ENCODE measurements around the gene TMUB1.

TMUB1 gene

DNA sequence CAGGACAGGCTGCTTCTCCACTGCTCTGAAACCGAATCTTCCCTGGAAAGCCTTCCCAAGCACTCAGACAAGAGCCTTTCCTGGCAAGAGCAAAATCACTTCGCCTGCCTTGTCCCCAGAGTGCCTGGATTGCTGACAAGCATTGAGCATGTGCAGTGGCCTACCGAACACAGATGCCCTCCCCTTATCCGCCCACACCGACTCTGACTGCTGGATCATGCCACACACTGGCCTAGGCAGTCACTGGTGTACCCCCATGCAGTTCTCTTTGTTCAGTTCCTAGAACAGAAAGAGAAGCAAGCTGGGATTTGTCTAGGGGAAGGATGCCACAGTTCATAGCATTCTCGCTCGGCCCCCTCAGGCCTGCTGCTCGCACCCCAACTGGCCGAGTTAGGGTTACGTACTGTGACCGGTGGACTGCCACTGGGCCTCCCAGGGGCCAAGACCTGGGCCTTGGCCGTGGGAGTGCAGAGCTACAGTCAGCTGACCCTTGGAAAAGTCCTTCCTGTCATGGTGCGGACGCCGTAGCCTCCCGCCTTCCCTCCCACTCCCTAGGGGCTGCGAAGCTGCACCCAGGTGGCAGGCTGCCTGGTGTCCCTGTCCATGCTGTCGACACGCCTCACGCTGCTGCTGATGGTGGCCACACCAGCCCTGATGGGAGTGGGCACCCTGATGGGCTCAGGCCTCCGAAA is 48.1 kb downstream of the TMUB1 start:
- TF ChIP-seq EZH2phosphoT487 (IDR thresholded peaks at IDR 0.05; ENCODE audit: borderline replicate concordance): no peak
- TF ChIP-seq, protein P1, sequence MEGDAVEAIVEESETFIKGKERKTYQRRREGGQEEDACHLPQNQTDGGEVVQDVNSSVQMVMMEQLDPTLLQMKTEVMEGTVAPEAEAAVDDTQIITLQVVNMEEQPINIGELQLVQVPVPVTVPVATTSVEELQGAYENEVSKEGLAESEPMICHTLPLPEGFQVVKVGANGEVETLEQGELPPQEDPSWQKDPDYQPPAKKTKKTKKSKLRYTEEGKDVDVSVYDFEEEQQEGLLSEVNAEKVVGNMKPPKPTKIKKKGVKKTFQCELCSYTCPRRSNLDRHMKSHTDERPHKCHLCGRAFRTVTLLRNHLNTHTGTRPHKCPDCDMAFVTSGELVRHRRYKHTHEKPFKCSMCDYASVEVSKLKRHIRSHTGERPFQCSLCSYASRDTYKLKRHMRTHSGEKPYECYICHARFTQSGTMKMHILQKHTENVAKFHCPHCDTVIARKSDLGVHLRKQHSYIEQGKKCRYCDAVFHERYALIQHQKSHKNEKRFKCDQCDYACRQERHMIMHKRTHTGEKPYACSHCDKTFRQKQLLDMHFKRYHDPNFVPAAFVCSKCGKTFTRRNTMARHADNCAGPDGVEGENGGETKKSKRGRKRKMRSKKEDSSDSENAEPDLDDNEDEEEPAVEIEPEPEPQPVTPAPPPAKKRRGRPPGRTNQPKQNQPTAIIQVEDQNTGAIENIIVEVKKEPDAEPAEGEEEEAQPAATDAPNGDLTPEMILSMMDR (conservative IDR thresholded peaks at IDR 0.05; ENCODE audit: low read length): no peak

DNA sequence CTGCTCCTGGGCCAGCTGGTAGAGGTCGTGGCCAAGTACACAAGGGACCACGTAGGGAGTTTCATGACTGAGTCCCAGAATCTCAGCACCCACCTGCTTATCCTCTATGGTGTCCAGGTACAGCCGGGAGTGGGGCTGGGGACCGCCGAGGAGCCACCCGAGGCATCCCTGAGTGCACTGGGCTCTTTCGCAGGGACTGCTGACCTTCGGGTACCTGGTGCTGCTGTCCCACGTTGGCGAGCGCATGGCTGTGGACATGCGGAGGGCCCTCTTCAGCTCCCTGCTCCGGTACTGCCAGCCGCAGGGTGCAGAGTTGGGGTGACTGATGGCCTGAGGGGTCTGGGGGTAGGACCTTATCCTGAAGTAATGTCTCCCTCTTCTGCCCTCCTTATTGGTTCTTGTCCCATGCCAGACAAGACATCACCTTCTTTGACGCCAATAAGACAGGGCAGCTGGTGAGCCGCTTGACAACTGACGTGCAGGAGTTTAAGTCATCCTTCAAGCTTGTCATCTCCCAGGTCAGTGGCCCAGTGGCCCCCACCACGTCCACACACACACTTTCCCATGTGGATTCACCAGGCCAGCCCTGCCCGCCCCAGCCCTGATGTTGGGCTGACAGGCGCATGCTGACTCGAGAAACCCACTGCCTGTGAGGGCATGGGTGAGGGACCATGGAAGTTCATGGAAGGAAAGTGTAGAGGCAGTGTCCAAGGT is 48.8 kb downstream of the TMUB1 start:
- H4K20me1 ChIP-seq (ENCODE audit: insufficient read depth, low read length, poor library complexity, severe bottlenecking): no peaks in the 10 kb centered on the region
- H3K9me3 ChIP-seq (ENCODE audit: insufficient read depth, low read depth, low read length): no peaks in the 10 kb centered on the region

More for the DNA sequence above, 48.1 kb downstream of the TMUB1 start:
- Histone ChIP-seq H4K20me1 (ENCODE audit: insufficient read depth, low read length, poor library complexity, severe bottlenecking) (no peaks in the 10 kb centered on the region), H3K9me3 (ENCODE audit: insufficient read depth, low read depth, low read length) (no peaks in the 10 kb centered on the region), H3K4me2 (ENCODE audit: low read depth, low read length, poor library complexity, severe bottlenecking) (no peak overlapping the region), H3F3A (ENCODE audit: low read depth) (peaks cover 2% of the 10 kb centered on the region; the same call in 1 of the 2 replicates), H3K9me2 (replicated peaks; ENCODE audit: low read depth, low read length) (no peaks in the 10 kb centered on the region), H3K27me3 (ENCODE audit: insufficient read depth, low read length, poor library complexity, severe bottlenecking) (no peaks in the 10 kb centered on the region), H3K4me3 (ENCODE audit: low read length, poor library complexity, severe bottlenecking) (no peak overlapping the region), H3K9ac (ENCODE audit: low read depth, low read length, poor library complexity, severe bottlenecking) (no peak overlapping the region), H3K36me3 (ENCODE audit: insufficient read depth, low read length) (no peaks in the 10 kb centered on the region), H2AFZ (ENCODE audit: low read length) (no peak overlapping the region), H3K4me1 (ENCODE audit: insufficient read depth, low read length, poor library complexity, severe bottlenecking) (peaks cover 22% of the 10 kb centered on the region), H3K79me2 (ENCODE audit: insufficient read depth, low read length) (no peaks in the 10 kb centered on the region)

DNA sequence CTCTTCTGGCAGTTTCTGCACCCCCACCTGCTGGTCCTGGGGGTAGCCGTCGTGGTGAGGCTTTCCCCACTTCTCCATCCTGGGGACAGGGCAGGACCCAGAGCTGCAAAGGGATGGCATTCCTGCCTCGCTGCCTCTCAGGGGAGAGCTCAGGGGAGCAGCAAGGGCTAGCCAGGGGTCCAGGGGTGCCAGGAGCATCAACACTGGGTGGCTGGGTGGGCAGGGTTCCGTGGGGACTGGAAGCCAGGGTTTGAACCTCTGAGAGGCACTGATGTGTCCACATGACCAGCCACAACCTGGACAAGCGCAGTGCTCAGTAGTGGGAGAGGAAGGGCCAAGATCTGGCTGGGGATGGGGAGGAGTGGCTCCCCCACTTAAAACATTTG is 49.4 kb downstream of the TMUB1 start:
- H3F3A ChIP-seq (ENCODE audit: low read depth): no peaks in the 10 kb centered on the region
- H3K79me2 ChIP-seq (ENCODE audit: insufficient read depth, low read length): peaks cover 4% of the 10 kb centered on the region; the same call in 1 of the 2 replicates
- no peaks in the 10 kb centered on the region for H3K9me3 ChIP-seq (ENCODE audit: insufficient read depth, low read depth, low read length)
- no peaks in the 10 kb centered on the region for H3K27me3 ChIP-seq (ENCODE audit: insufficient read depth, low read length, poor library complexity, severe bottlenecking)
- peaks cover 16% of the 10 kb centered on the region for H3K4me1 ChIP-seq (ENCODE audit: insufficient read depth, low read length, poor library complexity, severe bottlenecking)
- no peak overlapping the region for H3K4me3 ChIP-seq (ENCODE audit: low read length, poor library complexity, severe bottlenecking)
- no peak for TF ChIP-seq EZH2phosphoT487 (IDR thresholded peaks at IDR 0.05; ENCODE audit: borderline replicate concordance)
- TF ChIP-seq, protein P1 (conservative IDR thresholded peaks at IDR 0.05; ENCODE audit: low read length): no peak
- H3K9me2 ChIP-seq (replicated peaks; ENCODE audit: low read depth, low read length): no peaks in the 10 kb centered on the region
- no peak overlapping the region for H2AFZ ChIP-seq (ENCODE audit: low read length)
- H3K4me2 ChIP-seq (ENCODE audit: low read depth, low read length, poor library complexity, severe bottlenecking): no peak overlapping the region
- H4K20me1 ChIP-seq (ENCODE audit: insufficient read depth, low read length, poor library complexity, severe bottlenecking): no peaks in the 10 kb centered on the region
- no peak overlapping the region for H3K9ac ChIP-seq (ENCODE audit: low read depth, low read length, poor library complexity, severe bottlenecking)
- no peaks in the 10 kb centered on the region for H3K36me3 ChIP-seq (ENCODE audit: insufficient read depth, low read length)

More for the DNA sequence above, 48.8 kb downstream of the TMUB1 start:
- H3K4me3 ChIP-seq (ENCODE audit: low read length, poor library complexity, severe bottlenecking): no peak overlapping the region
- H3K4me2 ChIP-seq (ENCODE audit: low read depth, low read length, poor library complexity, severe bottlenecking): no peak overlapping the region
- H3K36me3 ChIP-seq (ENCODE audit: insufficient read depth, low read length): no peaks in the 10 kb centered on the region
- TF ChIP-seq, protein P1 (conservative IDR thresholded peaks at IDR 0.05; ENCODE audit: low read length): no peak
- no peak for TF ChIP-seq EZH2phosphoT487 (IDR thresholded peaks at IDR 0.05; ENCODE audit: borderline replicate concordance)
- H3K9ac ChIP-seq (ENCODE audit: low read depth, low read length, poor library complexity, severe bottlenecking): no peak overlapping the region
- no peaks in the 10 kb centered on the region for H3K79me2 ChIP-seq (ENCODE audit: insufficient read depth, low read length)
- H3K9me2 ChIP-seq (replicated peaks; ENCODE audit: low read depth, low read length): no peaks in the 10 kb centered on the region
- H3K4me1 ChIP-seq (ENCODE audit: insufficient read depth, low read length, poor library complexity, severe bottlenecking): peaks cover 17% of the 10 kb centered on the region
- peaks cover under 1% of the 10 kb centered on the region; the same call in 1 of the 2 replicates for H3F3A ChIP-seq (ENCODE audit: low read depth)
- no peaks in the 10 kb centered on the region for H3K27me3 ChIP-seq (ENCODE audit: insufficient read depth, low read length, poor library complexity, severe bottlenecking)
- H2AFZ ChIP-seq (ENCODE audit: low read length): no peak overlapping the region
